Fibroblast of skin of abdomen (primary cell): ENCODE measurements around the gene FKBP11.
"Not testable (repeated sequence)": the region's sequence is repeated elsewhere in the genome, so short reads cannot be mapped to it uniquely, and the experiment has no call there.

Experiments used
- DNase-seq: peaks from one replicate; pipeline ENCODE4 v3.0.0-alpha.2; 2013

Gene FKBP11

GRCh38 chr12:48903982-48904411, 21.3 kb downstream of the FKBP11 start:
- DNase-seq: peak; percentile 85

DNA sequence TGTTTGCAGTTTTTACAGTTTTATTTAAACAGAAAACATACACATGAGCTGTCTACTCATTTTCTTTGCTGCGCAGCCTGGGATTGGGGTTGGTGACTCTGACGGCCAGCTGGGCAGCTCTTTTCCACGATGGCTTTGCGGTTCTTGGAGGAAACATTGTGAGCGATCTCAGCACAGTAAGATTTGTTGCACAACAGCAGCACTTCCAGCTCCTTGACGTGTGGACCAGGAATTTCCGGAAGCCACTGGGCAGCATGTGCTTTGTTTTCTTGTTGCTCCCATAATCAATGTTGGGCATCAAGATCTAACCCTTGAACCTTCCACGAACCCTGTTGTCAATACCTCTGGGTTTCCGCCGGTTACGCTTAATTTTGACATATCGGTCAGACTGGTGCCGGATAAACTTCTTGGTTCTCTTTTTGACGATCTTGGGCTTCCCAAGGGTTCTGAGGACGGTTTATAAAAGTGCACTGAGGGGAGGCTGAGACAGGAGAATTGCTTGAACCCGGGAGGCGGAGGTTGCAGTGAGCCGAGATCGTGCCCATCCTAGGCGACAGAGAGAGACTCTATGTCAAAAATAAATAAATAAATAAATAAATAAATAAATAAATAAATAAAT, 21.8 kb downstream of the FKBP11 start:
- peak; percentile 30 for DNase-seq

GRCh38 chr12:48901278-48901677, 24.0 kb downstream of the FKBP11 start:
- DNase-seq: no peak

DNA sequence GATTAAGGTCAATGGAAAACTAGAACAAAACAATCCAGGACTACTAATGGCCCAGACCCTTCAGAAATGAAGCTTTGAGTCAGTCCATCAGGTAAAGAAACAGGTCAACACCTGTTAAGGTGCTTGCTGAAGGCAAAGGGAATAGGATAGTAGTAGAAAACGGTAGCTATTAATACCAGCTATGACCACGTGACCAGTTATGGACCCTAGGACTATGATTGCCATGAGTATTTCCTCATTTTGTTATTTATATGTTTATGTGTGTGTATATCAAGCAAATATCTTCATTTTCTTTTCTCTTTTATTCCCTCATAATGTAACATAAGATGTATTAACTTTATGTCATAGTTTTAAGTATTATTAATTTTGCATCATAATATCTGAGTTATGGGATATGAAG, 25.6 kb downstream of the FKBP11 start:
- no peak for DNase-seq

GRCh38 chr12:48894271-48894670, 31.0 kb downstream of the FKBP11 start:
- no peak for DNase-seq

GRCh38 chr12:48890657-48891418, 34.5 kb downstream of the FKBP11 start:
- peak; percentile 70 for DNase-seq

DNA sequence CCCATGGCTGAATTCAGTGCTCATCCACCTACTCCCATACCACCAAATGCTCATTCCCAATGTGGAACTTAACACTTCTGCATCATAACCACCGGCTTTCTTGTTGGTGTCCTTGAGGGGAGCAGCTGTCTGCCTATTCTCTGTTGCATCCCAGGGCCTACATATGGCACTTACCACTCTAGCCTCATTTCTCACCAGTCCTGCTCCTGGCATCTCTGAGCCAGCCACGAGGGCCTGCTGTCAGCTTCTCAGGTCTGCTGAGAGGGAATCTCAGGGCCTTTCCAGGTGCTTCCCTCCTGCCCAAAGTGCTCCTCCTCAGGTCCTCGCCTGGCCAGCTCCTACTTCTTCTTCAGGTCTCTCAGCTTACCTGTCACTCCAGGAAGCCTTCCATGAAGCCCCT, 35.6 kb downstream of the FKBP11 start:
- DNase-seq: no peak

DNA sequence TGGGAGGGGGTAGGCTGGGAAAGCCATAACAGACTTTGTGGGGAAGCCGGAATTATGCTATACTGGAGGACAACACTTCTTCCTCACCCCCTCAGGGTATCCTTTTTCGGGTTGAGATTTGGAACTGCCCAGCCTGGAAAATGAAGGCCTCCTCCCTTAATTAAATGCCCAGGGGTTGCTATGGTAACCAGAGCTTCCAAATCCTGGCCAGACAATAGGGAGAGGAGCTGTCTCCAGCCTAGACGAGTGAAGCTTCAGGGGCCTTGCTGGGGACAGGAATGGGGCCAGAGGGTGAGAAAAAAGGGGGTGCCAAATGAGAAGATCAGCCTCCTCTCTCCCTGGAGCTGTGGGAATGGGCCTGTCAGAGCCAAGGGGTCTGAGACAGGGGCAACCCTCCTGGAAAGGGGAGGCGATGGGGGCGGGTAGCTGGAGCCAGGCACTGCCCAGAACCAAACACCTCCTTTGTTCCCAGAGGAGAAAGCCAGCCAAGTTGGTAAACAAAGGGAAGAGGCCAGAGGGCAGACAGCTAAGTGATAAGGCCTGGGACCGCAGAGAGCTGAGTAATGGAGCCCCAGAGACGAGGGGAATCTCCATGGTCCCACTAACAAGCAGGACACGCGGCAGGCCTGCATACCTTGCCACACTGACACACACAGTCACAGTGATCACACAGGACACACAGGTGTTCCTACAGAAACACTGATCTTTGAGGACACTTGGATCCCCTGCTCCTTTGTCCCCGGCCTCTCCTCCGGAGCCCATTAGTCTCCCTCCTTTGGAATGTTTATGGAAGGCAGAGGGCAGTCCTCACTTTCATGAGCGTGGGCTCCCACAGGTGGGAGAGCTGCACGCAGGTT, 41.8 kb downstream of the FKBP11 start:
- no peak for DNase-seq

DNA sequence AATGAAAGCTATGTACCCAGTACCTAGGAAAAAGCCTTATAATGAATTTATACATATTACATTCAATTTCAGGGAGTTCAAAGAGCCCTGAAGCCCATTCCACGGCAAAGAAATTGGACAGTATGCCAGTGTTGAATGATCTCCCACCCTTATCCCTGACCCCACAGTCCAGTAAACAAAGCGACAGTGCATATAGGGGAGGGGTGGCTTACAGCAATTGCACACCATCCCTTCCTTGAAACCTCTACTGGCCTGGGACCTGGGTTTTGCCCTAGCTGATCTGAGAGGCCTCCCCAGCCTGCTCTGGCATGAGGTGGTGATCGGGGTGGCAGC, 42.4 kb downstream of the FKBP11 start:
- DNase-seq: no peak

DNA sequence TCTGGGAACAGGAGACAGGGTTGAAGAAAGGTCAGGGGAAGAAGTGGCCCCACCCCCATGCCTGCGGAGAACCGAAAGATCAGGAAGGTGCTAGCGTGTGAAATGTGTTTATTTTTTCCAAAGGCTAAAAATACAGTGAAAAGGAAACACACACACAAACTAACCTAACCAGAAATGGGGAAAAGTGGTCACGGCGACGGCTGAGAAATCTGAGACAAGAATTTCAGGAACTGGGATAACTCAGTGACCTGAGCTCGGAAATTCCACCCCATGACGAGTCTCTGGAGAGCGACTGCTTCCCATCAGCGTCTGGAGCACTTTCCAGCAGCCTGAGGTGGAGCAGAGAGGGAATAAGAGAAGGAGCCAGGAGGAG, 43.0 kb downstream of the FKBP11 start:
- peak; percentile 54 for DNase-seq

DNA sequence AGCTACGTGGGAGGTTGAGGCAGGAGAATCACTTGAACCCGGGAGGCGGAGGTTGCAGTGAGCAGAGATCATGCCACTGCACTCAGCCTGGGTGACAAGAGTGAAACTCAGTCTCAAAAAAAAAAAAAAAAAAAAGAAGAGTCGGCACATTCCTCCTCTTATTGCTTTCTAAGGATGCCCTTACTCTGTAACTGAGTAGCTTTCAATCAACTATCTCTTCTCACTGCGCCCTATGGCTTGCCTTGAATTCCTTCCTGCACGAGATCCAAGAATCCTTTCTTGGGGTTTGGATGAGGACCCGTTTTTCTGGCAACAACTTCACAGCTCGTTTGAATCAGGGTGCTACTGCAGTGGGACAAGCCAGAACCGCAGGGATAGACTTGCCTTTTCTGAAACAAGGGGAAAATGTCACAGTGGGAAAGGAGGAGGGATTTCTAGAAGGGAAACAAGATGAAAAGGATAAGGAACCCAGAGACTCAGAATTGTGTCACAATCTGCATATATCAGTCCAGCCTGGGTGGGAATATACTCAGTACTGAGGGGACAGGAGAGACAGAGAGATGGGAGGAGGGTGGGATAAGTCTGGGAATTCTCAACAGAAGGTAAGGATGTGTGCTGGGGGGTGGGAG, 43.5 kb downstream of the FKBP11 start:
- DNase-seq: no peak

DNA sequence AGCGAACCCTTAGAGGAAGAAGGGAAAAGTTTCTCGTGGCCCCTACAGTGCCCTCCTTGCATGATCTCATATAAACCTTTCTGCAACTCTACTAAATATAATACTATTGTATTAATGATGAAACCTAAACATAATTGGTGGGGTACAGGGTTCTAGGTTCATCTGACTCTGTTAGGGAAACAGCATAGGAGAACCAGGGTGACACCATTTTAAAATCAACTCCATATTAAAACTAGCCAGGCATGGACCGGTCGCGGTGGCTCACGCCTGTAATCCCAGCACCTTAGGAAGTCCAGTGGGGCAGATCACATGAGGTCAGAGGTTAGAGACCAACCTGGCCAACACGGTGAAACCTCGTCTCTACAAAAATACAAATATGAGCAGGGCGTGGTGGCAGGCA, 44.6 kb downstream of the FKBP11 start:
- no peak for DNase-seq

GRCh38 chr12:48878548-48878947, 46.7 kb downstream of the FKBP11 start:
- DNase-seq: no peak

DNA sequence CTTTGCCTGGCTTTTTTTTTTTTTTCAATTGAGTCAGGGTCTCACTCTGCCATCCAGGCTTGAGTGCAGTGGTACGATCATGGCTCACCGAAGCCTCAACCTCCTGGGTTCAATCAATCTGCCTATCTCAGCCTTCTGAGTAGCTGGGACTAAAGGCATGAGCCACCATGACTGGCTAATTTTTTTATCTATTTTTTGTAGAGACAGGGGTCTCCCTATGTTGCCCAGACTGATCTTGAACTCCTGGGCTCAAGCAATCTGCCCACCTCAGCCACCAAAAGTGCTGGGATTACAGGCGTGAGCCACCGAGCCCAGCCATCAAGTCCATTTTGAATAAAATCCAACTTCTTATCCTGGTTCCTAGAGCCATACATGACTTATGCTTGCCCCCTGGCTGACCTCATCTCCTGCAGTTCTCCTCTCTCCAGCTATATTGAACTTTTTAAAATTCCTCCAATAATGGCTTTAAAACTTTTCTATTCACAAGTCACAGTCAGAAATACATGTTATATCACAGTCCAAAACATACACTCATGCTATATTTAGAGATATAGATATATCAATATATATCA, 49.3 kb downstream of the FKBP11 start:
- no peak for DNase-seq

- DNase-seq: not testable (repeated sequence)
These were observed 51.8 kb downstream of the FKBP11 start for GRCh38 chr12:48873534-48873933.

DNA sequence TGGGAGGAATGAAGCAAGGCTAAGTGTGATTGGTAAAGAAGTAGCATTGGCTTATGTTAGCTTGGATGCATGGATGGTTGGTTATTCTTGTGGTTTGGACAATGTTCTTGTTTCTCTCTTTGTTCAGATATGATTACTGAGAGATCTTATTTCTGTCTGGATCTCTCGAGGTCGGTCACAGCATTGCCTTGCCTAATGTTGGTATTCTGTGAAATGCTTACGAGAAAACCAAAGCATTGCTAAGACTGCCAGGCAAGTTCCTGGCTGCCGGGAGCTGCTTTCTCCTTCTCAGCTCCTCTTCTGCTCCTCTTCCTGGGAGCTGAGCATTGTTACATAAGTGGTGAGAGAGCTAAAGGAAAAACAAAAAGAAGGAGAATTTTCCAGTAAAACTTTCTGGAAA, 52.2 kb downstream of the FKBP11 start:
- DNase-seq: no peak
